ENCODE results near the gene BRD7.

DNA sequence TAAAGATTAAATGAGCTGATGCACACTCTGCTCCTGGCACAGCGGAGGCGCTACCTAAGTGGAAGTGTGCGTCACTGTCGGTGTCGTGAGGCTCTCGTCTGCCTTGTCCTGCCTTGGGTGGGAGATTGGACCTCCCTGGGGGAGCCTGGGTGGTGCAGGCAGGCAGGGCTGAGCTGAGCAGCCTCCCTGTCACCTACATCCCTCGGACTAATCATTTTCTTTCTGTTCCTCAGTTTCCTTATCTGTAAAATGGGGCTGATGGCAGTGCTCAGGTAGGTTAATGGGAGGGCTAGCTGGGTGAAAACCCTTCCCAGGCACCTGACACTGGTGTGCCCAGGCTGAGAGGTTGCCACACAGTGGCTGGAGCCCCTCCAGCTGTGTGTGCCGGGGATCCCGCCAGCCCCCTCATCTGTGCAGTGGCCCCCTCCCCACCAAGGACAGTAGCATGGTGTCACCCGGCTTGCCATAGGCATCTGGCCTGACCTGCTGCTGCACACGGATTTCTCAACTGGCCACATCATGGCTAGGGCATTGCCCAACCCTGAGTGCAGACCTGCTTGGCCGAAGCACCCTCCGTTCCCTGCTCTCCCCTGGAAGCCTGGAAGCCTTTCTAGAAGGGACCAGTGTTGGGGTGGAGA lies 98.2 kb downstream of the BRD7 start:
- TF ChIP-seq, protein P1, sequence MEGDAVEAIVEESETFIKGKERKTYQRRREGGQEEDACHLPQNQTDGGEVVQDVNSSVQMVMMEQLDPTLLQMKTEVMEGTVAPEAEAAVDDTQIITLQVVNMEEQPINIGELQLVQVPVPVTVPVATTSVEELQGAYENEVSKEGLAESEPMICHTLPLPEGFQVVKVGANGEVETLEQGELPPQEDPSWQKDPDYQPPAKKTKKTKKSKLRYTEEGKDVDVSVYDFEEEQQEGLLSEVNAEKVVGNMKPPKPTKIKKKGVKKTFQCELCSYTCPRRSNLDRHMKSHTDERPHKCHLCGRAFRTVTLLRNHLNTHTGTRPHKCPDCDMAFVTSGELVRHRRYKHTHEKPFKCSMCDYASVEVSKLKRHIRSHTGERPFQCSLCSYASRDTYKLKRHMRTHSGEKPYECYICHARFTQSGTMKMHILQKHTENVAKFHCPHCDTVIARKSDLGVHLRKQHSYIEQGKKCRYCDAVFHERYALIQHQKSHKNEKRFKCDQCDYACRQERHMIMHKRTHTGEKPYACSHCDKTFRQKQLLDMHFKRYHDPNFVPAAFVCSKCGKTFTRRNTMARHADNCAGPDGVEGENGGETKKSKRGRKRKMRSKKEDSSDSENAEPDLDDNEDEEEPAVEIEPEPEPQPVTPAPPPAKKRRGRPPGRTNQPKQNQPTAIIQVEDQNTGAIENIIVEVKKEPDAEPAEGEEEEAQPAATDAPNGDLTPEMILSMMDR (IDR thresholded peaks at IDR 0.05) = no peak
- no peak for TF ChIP-seq POLR2A (IDR thresholded peaks at IDR 0.05)

Data from Peyer's patch (tissue), 4 donors.